ENCODE data around the gene LSP1. TPM values are rescaled to one million over a fixed set of nuclear protein-coding genes. Genes with fewer than 3 reads are reported as not detected.

The LSP1 gene
- total and polyA plus RNA-seq, 2 of the 4 experiments (the other 2 are of a cell fraction), result not detected

DNA sequence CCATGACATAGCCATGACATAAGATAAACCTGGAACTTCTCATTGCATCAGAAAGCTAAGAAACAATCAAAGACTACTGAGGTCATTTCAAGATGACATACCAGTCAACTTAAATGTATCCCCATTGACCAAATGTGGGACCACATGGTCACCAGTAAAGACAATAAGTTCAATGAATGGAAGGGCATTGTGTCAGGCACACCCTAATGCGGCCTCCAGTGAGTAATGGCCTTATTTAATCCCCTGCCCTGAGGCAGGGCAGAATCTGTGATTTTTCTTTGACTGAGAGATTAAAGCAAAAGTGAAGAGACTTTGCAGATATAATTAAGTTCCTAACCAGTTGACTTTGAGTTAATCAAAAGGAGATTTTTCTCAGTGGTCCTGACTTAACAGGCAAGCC is 35.4 kb upstream of the LSP1 start:
- WGBS, 2 experiments (ENCODE audit: extremely low coverage in 2 of 2, insufficient read length in 1 of 2), result 0% methylated on average over 1 of the region's 1 CpG; no CpG with 5 or more reads in 1 of the 2 experiments
- H3K9me3 ChIP-seq (ENCODE audit: control insufficient read depth, insufficient read depth, low read length), result peaks cover 16% of the 10 kb centered on the region
- H3K18ac ChIP-seq (ENCODE audit: low read depth, low read length), result no peak overlapping the region
- no TSS peak for BruUV-seq (replicated peaks)
- POLR2A ChIA-PET (ENCODE audit: unreplicated experiment), result no interaction called here
- H3K4me1 ChIP-seq (ENCODE audit: control insufficient read depth, insufficient read depth, low read length), result no peaks in the 10 kb centered on the region
- no peaks in the 10 kb centered on the region for H4K20me1 ChIP-seq (ENCODE audit: insufficient read depth, low read length)
- dilution Hi-C loops (cut with HindIII; ENCODE audit: low sequenced_read_pairs, unreplicated experiment), result no loop called here
- H3K27ac ChIP-seq (ENCODE audit: insufficient read depth, low read length), result no peak overlapping the region
- H4K91ac ChIP-seq (ENCODE audit: insufficient read depth, low read depth, low read length), result no peak overlapping the region
- H4K8ac ChIP-seq (ENCODE audit: low read depth in 2 of 2, low read length in 2 of 2), result no peak overlapping the region
- intact Hi-C loops (cut with micrococcal nuclease), result no loop called here
- no peaks in the 10 kb centered on the region for H3K9me1 ChIP-seq (ENCODE audit: insufficient read depth, low read length)
- no peaks in the 10 kb centered on the region for H3K36me3 ChIP-seq (ENCODE audit: control insufficient read depth, insufficient read depth, low read length)
- H3K14ac ChIP-seq (replicated peaks; ENCODE audit: low read depth, low read length), result no peak overlapping the region
- peaks cover 38% of the 10 kb centered on the region for H3K27me3 ChIP-seq (ENCODE audit: control insufficient read depth, insufficient read depth, low read length)
- H3K4me3 ChIP-seq (ENCODE audit: insufficient read depth, low read depth, low read length), result no peak overlapping the region
- no peak overlapping the region for H2BK15ac ChIP-seq (ENCODE audit: low read depth, low read length)
- ATAC-seq (ENCODE audit: low read depth) (no peak), DNase-seq (no peak)
- CTCF ChIA-PET, result interaction anchor here (0.5 to 1.6 kb wide), 2 partner anchors 9 to 165 kb away, joined by 3 to 4 read pairs; no protein-coding TSS in a partner anchor
- no peak overlapping the region for H3K4me2 ChIP-seq (ENCODE audit: low read depth, low read length)
- H3K23ac ChIP-seq (ENCODE audit: low read depth, low read length), result no peak overlapping the region
- H2BK20ac ChIP-seq (ENCODE audit: low read depth, low read length), result no peak overlapping the region
- in situ Hi-C loops (cut with MboI; ENCODE audit: low sequenced_read_pairs), result no loop called here
- H2BK5ac ChIP-seq (ENCODE audit: low read depth, low read length, poor library complexity, severe bottlenecking), result no peak overlapping the region
- H3K79me1 ChIP-seq (ENCODE audit: low read depth in 1 of 2, low read length in 2 of 2), result no peaks in the 10 kb centered on the region
- TF ChIP-seq MAZ (IDR thresholded peaks at IDR 0.05; ENCODE audit: borderline replicate concordance, low read depth, low read length), result no peak
- TF ChIP-seq MAFK (IDR thresholded peaks at IDR 0.05; ENCODE audit: low read depth, low read length), result no peak
- TF ChIP-seq, protein P1, sequence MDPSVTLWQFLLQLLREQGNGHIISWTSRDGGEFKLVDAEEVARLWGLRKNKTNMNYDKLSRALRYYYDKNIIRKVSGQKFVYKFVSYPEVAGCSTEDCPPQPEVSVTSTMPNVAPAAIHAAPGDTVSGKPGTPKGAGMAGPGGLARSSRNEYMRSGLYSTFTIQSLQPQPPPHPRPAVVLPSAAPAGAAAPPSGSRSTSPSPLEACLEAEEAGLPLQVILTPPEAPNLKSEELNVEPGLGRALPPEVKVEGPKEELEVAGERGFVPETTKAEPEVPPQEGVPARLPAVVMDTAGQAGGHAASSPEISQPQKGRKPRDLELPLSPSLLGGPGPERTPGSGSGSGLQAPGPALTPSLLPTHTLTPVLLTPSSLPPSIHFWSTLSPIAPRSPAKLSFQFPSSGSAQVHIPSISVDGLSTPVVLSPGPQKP (IDR thresholded peaks at IDR 0.05; ENCODE audit: borderline replicate concordance, low read depth, low read length), result no peak
- TF ChIP-seq CHD1 (IDR thresholded peaks at IDR 0.05; ENCODE audit: low read depth, low read length), result no peak
- no peak for TF ChIP-seq RCOR1 (IDR thresholded peaks at IDR 0.05; ENCODE audit: insufficient replicate concordance, low read length)
- no peak for TF ChIP-seq BHLHE40 (IDR thresholded peaks at IDR 0.05; ENCODE audit: low read depth, low read length)
- no peak for TF ChIP-seq RFX5 (IDR thresholded peaks at IDR 0.05; ENCODE audit: low read depth, low read length)
- TF ChIP-seq NFE2L2 (IDR thresholded peaks at IDR 0.05; ENCODE audit: low read depth, low read length), result no peak
- no peak for TF ChIP-seq MXI1 (IDR thresholded peaks at IDR 0.05; ENCODE audit: borderline replicate concordance, low read depth, low read length)
- TF ChIP-seq, protein P2, sequence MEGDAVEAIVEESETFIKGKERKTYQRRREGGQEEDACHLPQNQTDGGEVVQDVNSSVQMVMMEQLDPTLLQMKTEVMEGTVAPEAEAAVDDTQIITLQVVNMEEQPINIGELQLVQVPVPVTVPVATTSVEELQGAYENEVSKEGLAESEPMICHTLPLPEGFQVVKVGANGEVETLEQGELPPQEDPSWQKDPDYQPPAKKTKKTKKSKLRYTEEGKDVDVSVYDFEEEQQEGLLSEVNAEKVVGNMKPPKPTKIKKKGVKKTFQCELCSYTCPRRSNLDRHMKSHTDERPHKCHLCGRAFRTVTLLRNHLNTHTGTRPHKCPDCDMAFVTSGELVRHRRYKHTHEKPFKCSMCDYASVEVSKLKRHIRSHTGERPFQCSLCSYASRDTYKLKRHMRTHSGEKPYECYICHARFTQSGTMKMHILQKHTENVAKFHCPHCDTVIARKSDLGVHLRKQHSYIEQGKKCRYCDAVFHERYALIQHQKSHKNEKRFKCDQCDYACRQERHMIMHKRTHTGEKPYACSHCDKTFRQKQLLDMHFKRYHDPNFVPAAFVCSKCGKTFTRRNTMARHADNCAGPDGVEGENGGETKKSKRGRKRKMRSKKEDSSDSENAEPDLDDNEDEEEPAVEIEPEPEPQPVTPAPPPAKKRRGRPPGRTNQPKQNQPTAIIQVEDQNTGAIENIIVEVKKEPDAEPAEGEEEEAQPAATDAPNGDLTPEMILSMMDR (conservative IDR thresholded peaks at IDR 0.05; ENCODE audit: low read depth, low read length), result no peak
- TF ChIP-seq POLR2A (IDR thresholded peaks at IDR 0.05; ENCODE audit: low read depth, low read length), result no peak
- TF ChIP-seq FOS (IDR thresholded peaks at IDR 0.05; ENCODE audit: low read depth, low read length), result no peak
- TF ChIP-seq, protein P3, sequence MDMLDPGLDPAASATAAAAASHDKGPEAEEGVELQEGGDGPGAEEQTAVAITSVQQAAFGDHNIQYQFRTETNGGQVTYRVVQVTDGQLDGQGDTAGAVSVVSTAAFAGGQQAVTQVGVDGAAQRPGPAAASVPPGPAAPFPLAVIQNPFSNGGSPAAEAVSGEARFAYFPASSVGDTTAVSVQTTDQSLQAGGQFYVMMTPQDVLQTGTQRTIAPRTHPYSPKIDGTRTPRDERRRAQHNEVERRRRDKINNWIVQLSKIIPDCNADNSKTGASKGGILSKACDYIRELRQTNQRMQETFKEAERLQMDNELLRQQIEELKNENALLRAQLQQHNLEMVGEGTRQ (IDR thresholded peaks at IDR 0.05; ENCODE audit: low read depth, low read length), result no peak
- H3K4ac ChIP-seq (ENCODE audit: low read depth, low read length), result no peak overlapping the region
- no peak overlapping the region for H2AK5ac ChIP-seq (ENCODE audit: low read depth, low read length)
- no peak overlapping the region for H3K56ac ChIP-seq (ENCODE audit: extremely low read depth, insufficient read depth, low read length)
- no peak overlapping the region for H2BK120ac ChIP-seq (ENCODE audit: low read depth, low read length)
- no peak overlapping the region for H2AK9ac ChIP-seq (replicated peaks; ENCODE audit: low read depth, low read length, poor library complexity)
- H4K5ac ChIP-seq (ENCODE audit: low read depth, low read length), result no peak overlapping the region
- H2AFZ ChIP-seq (replicated peaks; ENCODE audit: low read length, poor library complexity), result no peak overlapping the region
- no peak overlapping the region for H3K9ac ChIP-seq (ENCODE audit: low read depth, low read length)
